Measurements from ENCODE around the gene ZNF385A.
"Not testable (repeated sequence)": the region's sequence is repeated elsewhere in the genome, so short reads cannot be mapped to it uniquely, and the experiment has no call there.

The ZNF385A gene

GRCh38 chr12:54360717-54361456 lies 23.6 kb downstream of the ZNF385A start:
- no peak overlapping the region for H3K27ac ChIP-seq (ENCODE audit: low read length)
- DNase-seq (ENCODE audit: low read depth, low spot score): no peak

GRCh38 chr12:54359762-54360351 lies 24.7 kb downstream of the ZNF385A start:
- DNase-seq (ENCODE audit: low read depth, low spot score): no peak
- Histone ChIP-seq H3K27ac (ENCODE audit: low read length) (no peak overlapping the region), H3K9me3 (ENCODE audit: control insufficient read depth, insufficient read depth, low read length) (no peaks in the 10 kb centered on the region), H3K27me3 (ENCODE audit: control insufficient read depth, insufficient read depth, low read length) (no peaks in the 10 kb centered on the region), H3K36me3 (ENCODE audit: control insufficient read depth, insufficient read depth, low read length) (no peaks in the 10 kb centered on the region), H3K4me1 (ENCODE audit: control insufficient read depth, insufficient read depth, low read length) (peaks cover 9% of the 10 kb centered on the region), H3K4me3 (ENCODE audit: low read length) (peak overlapping the region; percentile 36; the same call in 1 of the 2 replicates)
- no CpG with 5 or more reads among the region's 9 CpGs for WGBS (ENCODE audit: insufficient coverage, insufficient read length)

More at GRCh38 chr12:54360717-54361456, 23.6 kb downstream of the ZNF385A start:
- Histone ChIP-seq H3K9me3 (ENCODE audit: control insufficient read depth, insufficient read depth, low read length) (no peaks in the 10 kb centered on the region), H3K27me3 (ENCODE audit: control insufficient read depth, insufficient read depth, low read length) (no peaks in the 10 kb centered on the region), H3K4me1 (ENCODE audit: control insufficient read depth, insufficient read depth, low read length) (peaks cover 7% of the 10 kb centered on the region; the same call in 1 of the 2 replicates), H3K36me3 (ENCODE audit: control insufficient read depth, insufficient read depth, low read length) (no peaks in the 10 kb centered on the region), H3K4me3 (ENCODE audit: low read length) (no peak overlapping the region)
- no CpG with 5 or more reads among the region's 16 CpGs for WGBS (ENCODE audit: insufficient coverage, insufficient read length)

GRCh38 chr12:54358945-54359761 lies 25.4 kb downstream of the ZNF385A start:
- peak; percentile 99 for DNase-seq (ENCODE audit: low read depth, low spot score)

GRCh38 chr12:54358191-54358944 lies 26.2 kb downstream of the ZNF385A start:
- 100% methylated on average over 1 of the region's 15 CpGs for WGBS (ENCODE audit: insufficient coverage, insufficient read length)

More at GRCh38 chr12:54358945-54359761, 25.4 kb downstream of the ZNF385A start:
- no peaks in the 10 kb centered on the region for H3K27me3 ChIP-seq (ENCODE audit: control insufficient read depth, insufficient read depth, low read length)
- peak overlapping the region; percentile 48; the same call in 1 of the 2 replicates for H3K4me3 ChIP-seq (ENCODE audit: low read length)
- no peaks in the 10 kb centered on the region for H3K9me3 ChIP-seq (ENCODE audit: control insufficient read depth, insufficient read depth, low read length)
- WGBS (ENCODE audit: insufficient coverage, insufficient read length): no CpG with 5 or more reads among the region's 40 CpGs
- no peak overlapping the region for H3K27ac ChIP-seq (ENCODE audit: low read length)
- peaks cover 9% of the 10 kb centered on the region for H3K4me1 ChIP-seq (ENCODE audit: control insufficient read depth, insufficient read depth, low read length)
- H3K36me3 ChIP-seq (ENCODE audit: control insufficient read depth, insufficient read depth, low read length): no peaks in the 10 kb centered on the region

GRCh38 chr12:54357506-54358190 lies 26.9 kb downstream of the ZNF385A start:
- Histone ChIP-seq H3K27ac (ENCODE audit: low read length) (no peak overlapping the region), H3K4me1 (ENCODE audit: control insufficient read depth, insufficient read depth, low read length) (peaks cover 14% of the 10 kb centered on the region)
- no CpG with 5 or more reads among the region's 2 CpGs for WGBS (ENCODE audit: insufficient coverage, insufficient read length)

More at GRCh38 chr12:54358191-54358944, 26.2 kb downstream of the ZNF385A start:
- H3K4me3 ChIP-seq (ENCODE audit: low read length): peak overlapping the region; percentile 48; the same call in 1 of the 2 replicates
- no peaks in the 10 kb centered on the region for H3K27me3 ChIP-seq (ENCODE audit: control insufficient read depth, insufficient read depth, low read length)
- no peaks in the 10 kb centered on the region for H3K9me3 ChIP-seq (ENCODE audit: control insufficient read depth, insufficient read depth, low read length)
- H3K4me1 ChIP-seq (ENCODE audit: control insufficient read depth, insufficient read depth, low read length): peaks cover 12% of the 10 kb centered on the region
- no peak overlapping the region for H3K27ac ChIP-seq (ENCODE audit: low read length)
- no peaks in the 10 kb centered on the region for H3K36me3 ChIP-seq (ENCODE audit: control insufficient read depth, insufficient read depth, low read length)
- DNase-seq (ENCODE audit: low read depth, low spot score): no peak

GRCh38 chr12:54356951-54357356 lies 27.6 kb downstream of the ZNF385A start:
- Histone ChIP-seq H3K4me3 (ENCODE audit: low read length) (no peak overlapping the region), H3K9me3 (ENCODE audit: control insufficient read depth, insufficient read depth, low read length) (no peaks in the 10 kb centered on the region), H3K4me1 (ENCODE audit: control insufficient read depth, insufficient read depth, low read length) (peaks cover 17% of the 10 kb centered on the region), H3K27me3 (ENCODE audit: control insufficient read depth, insufficient read depth, low read length) (no peaks in the 10 kb centered on the region), H3K27ac (ENCODE audit: low read length) (no peak overlapping the region), H3K36me3 (ENCODE audit: control insufficient read depth, insufficient read depth, low read length) (no peaks in the 10 kb centered on the region)
- no CpG with 5 or more reads among the region's 4 CpGs for WGBS (ENCODE audit: insufficient coverage, insufficient read length)
- no peak for DNase-seq (ENCODE audit: low read depth, low spot score)

More at GRCh38 chr12:54357506-54358190, 26.9 kb downstream of the ZNF385A start:
- no peaks in the 10 kb centered on the region for H3K27me3 ChIP-seq (ENCODE audit: control insufficient read depth, insufficient read depth, low read length)
- no peak overlapping the region for H3K4me3 ChIP-seq (ENCODE audit: low read length)
- no peaks in the 10 kb centered on the region for H3K36me3 ChIP-seq (ENCODE audit: control insufficient read depth, insufficient read depth, low read length)
- no peaks in the 10 kb centered on the region for H3K9me3 ChIP-seq (ENCODE audit: control insufficient read depth, insufficient read depth, low read length)
- DNase-seq (ENCODE audit: low read depth, low spot score): no peak

GRCh38 chr12:54356228-54356627 lies 28.3 kb downstream of the ZNF385A start:
- H3K36me3 ChIP-seq (ENCODE audit: control insufficient read depth, insufficient read depth, low read length): no peaks in the 10 kb centered on the region
- no peaks in the 10 kb centered on the region for H3K9me3 ChIP-seq (ENCODE audit: control insufficient read depth, insufficient read depth, low read length)
- H3K4me3 ChIP-seq (ENCODE audit: low read length): no peak overlapping the region
- no peak overlapping the region for H3K27ac ChIP-seq (ENCODE audit: low read length)
- no peaks in the 10 kb centered on the region for H3K27me3 ChIP-seq (ENCODE audit: control insufficient read depth, insufficient read depth, low read length)
- H3K4me1 ChIP-seq (ENCODE audit: control insufficient read depth, insufficient read depth, low read length): peaks cover 17% of the 10 kb centered on the region
- DNase-seq (ENCODE audit: low read depth, low spot score): no peak
- WGBS (ENCODE audit: insufficient coverage, insufficient read length): no CpG with 5 or more reads among the region's 3 CpGs

GRCh38 chr12:54355104-54355815 lies 29.3 kb downstream of the ZNF385A start:
- DNase-seq (ENCODE audit: low read depth, low spot score): no peak
- H3K27me3 ChIP-seq (ENCODE audit: control insufficient read depth, insufficient read depth, low read length): no peaks in the 10 kb centered on the region
- H3K27ac ChIP-seq (ENCODE audit: low read length): no peak overlapping the region
- no peaks in the 10 kb centered on the region for H3K9me3 ChIP-seq (ENCODE audit: control insufficient read depth, insufficient read depth, low read length)
- no peaks in the 10 kb centered on the region for H3K36me3 ChIP-seq (ENCODE audit: control insufficient read depth, insufficient read depth, low read length)
- WGBS (ENCODE audit: insufficient coverage, insufficient read length): no CpG with 5 or more reads among the region's 6 CpGs
- peaks cover 17% of the 10 kb centered on the region for H3K4me1 ChIP-seq (ENCODE audit: control insufficient read depth, insufficient read depth, low read length)
- H3K4me3 ChIP-seq (ENCODE audit: low read length): no peak overlapping the region

GRCh38 chr12:54354271-54354670 lies 30.3 kb downstream of the ZNF385A start:
- peaks cover 17% of the 10 kb centered on the region for H3K4me1 ChIP-seq (ENCODE audit: control insufficient read depth, insufficient read depth, low read length)
- H3K27me3 ChIP-seq (ENCODE audit: control insufficient read depth, insufficient read depth, low read length); H3K4me3 ChIP-seq (ENCODE audit: low read length); H3K36me3 ChIP-seq (ENCODE audit: control insufficient read depth, insufficient read depth, low read length); DNase-seq (ENCODE audit: low read depth, low spot score); H3K9me3 ChIP-seq (ENCODE audit: control insufficient read depth, insufficient read depth, low read length); H3K27ac ChIP-seq (ENCODE audit: low read length): not testable (repeated sequence)
- no CpG with 5 or more reads among the region's 7 CpGs for WGBS (ENCODE audit: insufficient coverage, insufficient read length)
